ENCODE results near the gene ZNF285.

- TF ChIP-seq CTCF (conservative IDR thresholded peaks at IDR 0.05; ENCODE audit: low read depth, low read length) (no peak), EZH2 (IDR thresholded peaks at IDR 0.05; ENCODE audit: low read length, unreplicated experiment) (no peak)
Measured at GRCh38 chr19:44435441-44435840, 34.0 kb upstream of the ZNF285 start.

All from PC-3 (cell line).